HG03439 (cell line): Measurements from ENCODE around the gene OR10T2.
"Not testable (repeated sequence)": the region's sequence is repeated elsewhere in the genome, so short reads cannot be mapped to it uniquely, and the experiment has no call there.

Source experiments
- ATAC-seq: cut with Tn5 transposase; IDR thresholded peaks from one replicate; pipeline ENCODE4 v1.9.1; 2021; ENCODE audit warnings: mild to moderate bottlenecking, moderate library complexity; ENCODE audit not compliant: unreplicated experiment

OR10T2 gene

DNA sequence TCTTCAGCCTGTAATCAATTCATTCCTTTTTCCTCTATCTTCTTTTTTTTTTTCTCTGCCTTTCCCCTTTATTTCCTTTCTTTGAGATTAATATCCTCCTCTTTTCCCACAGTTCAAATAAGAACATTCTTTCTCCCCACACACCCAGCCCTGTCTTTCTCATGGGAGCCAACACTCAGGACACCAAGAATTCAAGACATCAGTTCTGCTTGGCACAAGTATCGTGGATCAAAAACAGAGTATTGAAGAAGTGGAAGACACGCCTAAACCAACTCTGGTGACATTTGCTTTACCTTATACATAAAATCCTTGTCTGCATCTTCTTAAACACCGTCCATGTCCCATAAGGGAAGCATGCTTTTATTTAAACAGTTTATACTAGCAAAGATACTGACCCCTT is 42.6 kb downstream of the OR10T2 start:
- ATAC-seq, result no peak

DNA sequence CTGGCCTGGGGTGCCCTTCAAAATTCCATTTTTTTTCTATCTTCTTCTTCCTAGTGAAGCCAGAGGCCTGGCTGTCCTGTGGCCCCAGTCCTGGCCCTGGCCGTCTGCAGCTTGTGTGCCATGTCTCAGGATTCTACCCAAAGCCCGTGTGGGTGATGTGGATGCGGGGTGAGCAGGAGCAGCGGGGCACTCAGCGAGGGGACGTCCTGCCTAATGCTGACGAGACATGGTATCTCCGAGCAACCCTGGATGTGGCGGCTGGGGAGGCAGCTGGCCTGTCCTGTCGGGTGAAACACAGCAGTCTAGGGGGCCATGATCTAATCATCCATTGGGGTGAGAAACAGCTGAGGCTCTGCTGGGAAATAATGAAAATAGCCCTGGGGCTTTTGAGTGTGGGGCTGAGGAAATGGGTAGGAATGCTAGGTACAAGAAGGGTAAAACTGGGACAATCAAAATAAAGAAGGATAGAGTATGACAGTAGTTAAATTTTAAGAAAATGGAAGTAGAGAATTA is 43.4 kb downstream of the OR10T2 start:
- no peak for ATAC-seq

DNA sequence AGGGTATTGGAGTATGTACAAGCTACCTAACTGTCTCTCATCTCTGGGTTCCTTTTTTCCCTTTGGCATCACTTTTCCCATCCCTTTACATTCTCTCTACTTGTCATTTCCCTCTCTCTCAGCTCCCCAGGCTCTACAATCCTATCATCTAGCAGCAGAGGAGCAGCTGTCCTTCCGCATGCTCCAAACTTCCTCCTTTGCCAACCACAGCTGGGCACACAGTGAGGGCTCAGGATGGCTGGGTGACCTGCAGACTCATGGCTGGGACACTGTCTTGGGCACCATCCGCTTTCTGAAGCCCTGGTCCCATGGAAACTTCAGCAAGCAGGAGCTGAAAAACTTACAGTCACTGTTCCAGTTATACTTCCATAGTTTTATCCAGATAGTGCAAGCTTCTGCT is 45.0 kb downstream of the OR10T2 start:
- no peak for ATAC-seq

DNA sequence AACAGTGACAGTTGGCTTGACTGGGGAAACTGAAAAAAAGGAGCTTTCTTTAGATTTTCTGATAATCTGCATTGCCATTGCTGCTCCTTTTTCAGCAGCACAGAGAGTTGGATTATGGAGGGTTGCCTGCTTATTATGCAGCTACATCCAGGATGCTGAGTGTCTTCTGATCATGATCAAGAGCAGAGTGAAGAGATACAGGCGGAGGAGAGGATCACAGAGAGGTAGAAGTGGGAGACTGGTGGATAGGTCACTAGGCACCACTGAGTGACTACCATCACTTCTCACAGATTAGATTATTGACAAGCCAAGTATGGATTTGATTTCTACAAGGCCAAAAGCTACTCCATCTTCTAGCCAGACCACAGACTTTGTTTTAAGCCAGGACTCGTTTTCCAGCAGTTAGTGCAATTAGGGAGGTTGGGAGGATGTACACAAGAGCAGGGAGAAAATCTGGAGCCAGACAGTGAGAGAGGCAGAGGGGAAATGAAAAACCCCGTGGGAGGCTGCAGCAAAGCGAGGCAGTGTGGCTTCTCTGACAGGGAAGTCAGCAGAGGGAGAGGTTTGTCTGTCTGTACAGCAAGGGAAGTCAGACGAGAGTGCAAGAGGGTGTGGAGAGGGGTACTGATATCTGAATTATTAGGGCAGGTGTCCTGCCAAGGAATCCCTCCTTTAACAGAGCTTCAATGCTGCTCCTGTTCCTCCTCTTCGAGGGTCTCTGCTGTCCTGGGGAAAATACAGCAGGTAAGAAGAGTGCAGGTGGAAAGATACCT is 45.8 kb downstream of the OR10T2 start, which contains the start of gene CD1E:
Gene CD1E, plus strand, starts transcription at position 592 of the 773 bp plus-strand sequence. Its CDS starts 95 bp downstream, at position 687.
- no peak for ATAC-seq

DNA sequence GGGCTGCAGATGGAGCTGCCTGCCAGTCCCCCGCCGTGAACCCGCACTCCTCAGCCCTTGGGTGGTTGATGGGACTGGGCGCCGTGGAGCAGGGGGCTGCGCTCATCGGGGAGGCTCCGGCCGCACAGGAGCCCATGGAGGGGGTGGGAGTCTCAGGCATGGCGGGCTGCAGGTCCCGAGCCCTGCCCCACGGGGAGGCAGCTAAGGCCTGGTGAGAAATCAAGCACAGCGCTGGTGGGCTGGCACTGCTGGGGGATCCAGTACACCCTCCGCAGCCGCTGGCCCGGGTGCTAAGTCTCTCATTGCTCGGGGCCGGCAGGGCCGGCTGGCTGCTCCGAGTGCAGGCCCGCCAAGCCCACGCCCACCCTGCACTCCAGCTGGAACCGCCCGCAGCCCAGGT is 50.3 kb downstream of the OR10T2 start:
- not testable (repeated sequence) for ATAC-seq
